Sigmoid colon (tissue), 7 donors: ENCODE data around the gene DHX58. TPM values are rescaled to one million over a fixed set of nuclear protein-coding genes. Genes with fewer than 3 reads are reported as not detected.

ENCODE experiments used
- DNase-seq: peaks from one replicate; pipeline ENCODE4 v3.0.0-alpha.2; 2019
- H3K27ac ChIP-seq, 4 donors: fragments of 200-600 bp; sonication (generic); one replicate each; pipeline ENCODE4 v1.5.1; 2016 to 2019; ENCODE audit warnings: mild to moderate bottlenecking in 1 of 4
- H3K27me3 ChIP-seq, 3 donors: fragments of 200-600 bp; sonication (generic); one replicate each; pipeline ENCODE4 v1.5.1; 2019; ENCODE audit warnings: mild to moderate bottlenecking in 1 of 3
- H3K36me3 ChIP-seq, 4 donors: fragments of 200-600 bp; sonication (generic); one replicate each; pipeline ENCODE4 v1.5.1; 2016 to 2019
- H3K4me1 ChIP-seq, 4 donors: fragments of 200-600 bp; sonication (generic); one replicate each; pipeline ENCODE4 v1.5.1; 2017 to 2019
- H3K4me3 ChIP-seq, 4 donors: fragments of 200-600 bp; sonication (generic); one replicate each; pipeline ENCODE4 v1.5.1; 2017 to 2019; ENCODE audit warnings: mild to moderate bottlenecking in 2 of 4, moderate library complexity in 1 of 4
- H3K9me3 ChIP-seq, 4 donors: fragments of 200-600 bp in 3 of 4; sonication (generic) in 3 of 4; one replicate each; pipeline versions ENCODE4 v1.5.1 to v1.6.1; 2013 to 2019
- CTCF ChIP-seq, 4 experiments: fragments of 450-650 bp in 3 of 4; fragments of 200-600 bp in 1 of 4; IDR thresholded peaks; one replicate each; pipeline ENCODE4 v1.5.1; 2016 to 2019; ENCODE audit warnings: antibody characterized with exemption in 4 of 4, mild to moderate bottlenecking in 3 of 4, moderate library complexity in 2 of 4
- EP300 ChIP-seq, 4 donors: sonication (generic); formaldehyde crosslinking; IDR thresholded peaks; one replicate each; pipeline ENCODE4 v1.6.1; 2017; ENCODE audit warnings: antibody characterized with exemption in 4 of 4
- POLR2A ChIP-seq, 2 donors: fragments of 450-650 bp; IDR thresholded peaks; one replicate each; pipeline ENCODE4 v1.6.1; 2016; ENCODE audit warnings: antibody characterized with exemption in 2 of 2, mild to moderate bottlenecking in 2 of 2, moderate library complexity in 2 of 2
- POLR2AphosphoS5 ChIP-seq, 4 donors: sonication (generic); formaldehyde crosslinking; IDR thresholded peaks; one replicate each; pipeline ENCODE4 v1.6.1; 2017; ENCODE audit warnings: antibody characterized with exemption in 4 of 4
- WGBS, 2 donors: extraction: QIAGEN DNeasy Blood & Tissue Kit; methylation state at CpG; one replicate each; pipeline ENCODE4 v1.1.7; 2013; 5-methylcytosine and 5-hydroxymethylcytosine counted together
- intact Hi-C: fragments of 100-400 bp; cut with DNase I; formaldehyde crosslinking; loops from one replicate; pipeline ENCODE4 v1.15.1; 2023
- polyA plus RNA-seq, 3 donors: library from polyadenylated mRNA; stranded (reverse); fragments of 200-250 nt; gene quantifications; one replicate each; pipeline ENCODE4 v1.2.3, GENCODE V29; 2013
- total RNA-seq, 4 donors: library from RNA; depleted of rRNA; stranded (reverse); fragments of >200 nt; gene quantifications; one replicate each; pipeline ENCODE4 v1.1.0, GENCODE V29; 2016
- donor health status: healthy with polysubstance abuse.
- donor health status: Bipolar disorder and iron deficiency.
- donor health status: healthy.

DHX58 gene
- total and polyA plus RNA-seq, 7 donors = 4.4 to 19.0 (median 14.5) TPM

- Histone ChIP-seq H3K27ac (no peak overlapping the region), H3K36me3 (no peaks in the 10 kb centered on the region), H3K4me1 (no peaks in the 10 kb centered on the region), H3K9me3 (no peaks in the 10 kb centered on the region), H3K4me3 (no peak overlapping the region), H3K27me3 (peaks cover 0 to 9% (median 0%) of the 10 kb centered on the region in 3 donors)
- 23 to 65% methylated on average over 20 of the region's 20 CpGs for WGBS, 2 donors
- intact Hi-C loops = no loop called here
- no peak for DNase-seq
- TF ChIP-seq EP300 (IDR thresholded peaks at IDR 0.05) (no peak), POLR2AphosphoS5 (IDR thresholded peaks at IDR 0.05) (peak in 1 of 4 donors; percentile 28), CTCF (IDR thresholded peaks at IDR 0.05) (no peak), POLR2A (IDR thresholded peaks at IDR 0.05) (no peak)
These were observed 24.5 kb downstream of the DHX58 start for GRCh38 chr17:42087736-42088705.

GRCh38 chr17:42087042-42087701 is 25.3 kb downstream of the DHX58 start:
- Histone ChIP-seq H3K27ac (no peak overlapping the region), H3K36me3 (no peaks in the 10 kb centered on the region), H3K4me3 (no peak overlapping the region), H3K27me3 (peaks cover 0 to 9% (median 0%) of the 10 kb centered on the region in 3 donors), H3K4me1 (no peaks in the 10 kb centered on the region), H3K9me3 (no peaks in the 10 kb centered on the region)
- DNase-seq = no peak
- intact Hi-C loops = no loop called here
- 77 to 85% methylated on average over 7 of the region's 7 CpGs for WGBS, 2 donors
- no peak for TF ChIP-seq POLR2AphosphoS5 (IDR thresholded peaks at IDR 0.05)
- TF ChIP-seq EP300 (IDR thresholded peaks at IDR 0.05) = no peak
- no peak for TF ChIP-seq CTCF (IDR thresholded peaks at IDR 0.05)
- TF ChIP-seq POLR2A (IDR thresholded peaks at IDR 0.05) = no peak

- no peak for TF ChIP-seq EP300 (IDR thresholded peaks at IDR 0.05)
- TF ChIP-seq POLR2A (IDR thresholded peaks at IDR 0.05) = no peak
- TF ChIP-seq POLR2AphosphoS5 (IDR thresholded peaks at IDR 0.05) = no peak
- TF ChIP-seq CTCF (IDR thresholded peaks at IDR 0.05) = no peak
- H3K4me3 ChIP-seq = no peak overlapping the region
- DNase-seq = no peak
- WGBS, 2 donors = 42 to 79% methylated on average over 9 of the region's 9 CpGs
- no peaks in the 10 kb centered on the region for H3K36me3 ChIP-seq
- H3K9me3 ChIP-seq = no peaks in the 10 kb centered on the region
- intact Hi-C loops = no loop called here
- no peak overlapping the region for H3K27ac ChIP-seq
- H3K27me3 ChIP-seq = no peaks in the 10 kb centered on the region
- no peaks in the 10 kb centered on the region for H3K4me1 ChIP-seq
These were observed 30.9 kb downstream of the DHX58 start for GRCh38 chr17:42081516-42082129.

- Histone ChIP-seq H3K27me3 (no peaks in the 10 kb centered on the region), H3K4me1 (no peaks in the 10 kb centered on the region), H3K27ac (no peak overlapping the region), H3K36me3 (no peaks in the 10 kb centered on the region), H3K9me3 (no peaks in the 10 kb centered on the region), H3K4me3 (no peak overlapping the region)
- whole genome bisulfite sequencing, 2 donors = 64 to 80% methylated on average over 2 of the region's 2 CpGs
- no peak for DNase-seq
- intact Hi-C loops = no loop called here
- TF ChIP-seq EP300 (IDR thresholded peaks at IDR 0.05) = no peak
- TF ChIP-seq POLR2AphosphoS5 (IDR thresholded peaks at IDR 0.05) = no peak
- TF ChIP-seq POLR2A (IDR thresholded peaks at IDR 0.05) = no peak
- no peak for TF ChIP-seq CTCF (IDR thresholded peaks at IDR 0.05)
These were observed 33.0 kb downstream of the DHX58 start for GRCh38 chr17:42079541-42079940.
